PFSK-1 (cell line): ENCODE measurements around the gene ZIC5.

Source experiments
- FOXP2 ChIP-seq: optimal IDR thresholded peaks from 2 replicates; pipeline ENCODE3; 2011; ENCODE audit warnings: borderline replicate concordance, control low read depth, inconsistent platforms; ENCODE audit not compliant: insufficient read depth; ENCODE audit errors: extremely low read length, extremely low read depth
- POLR2AphosphoS5 ChIP-seq: IDR thresholded peaks from 2 replicates; pipeline ENCODE4 v1.6.1; 2012; ENCODE audit warnings: low read depth, mild to moderate bottlenecking, control low read depth, low read length, moderate library complexity
- TAF1 ChIP-seq: IDR thresholded peaks from 2 replicates; pipeline ENCODE4 v1.6.1; 2012; ENCODE audit warnings: low read length, control low read depth, borderline replicate concordance; ENCODE audit not compliant: insufficient read depth

GRCh38 chr13:99969453-99969918 lies 2.1 kb downstream of the ZIC5 start:
- no peak for TF ChIP-seq POLR2AphosphoS5
- TF ChIP-seq TAF1 = no peak
- TF ChIP-seq FOXP2 = no peak
